B cell (primary cell): ENCODE results near the gene MLXIP. TPM values are rescaled to one million over a fixed set of nuclear protein-coding genes. Genes with fewer than 3 reads are reported as not detected.

Experiments used
- ATAC-seq: fragments of 200-7000 bp; cut with Tn5 transposase; one replicate; pipeline ENCODE4 v1.10.0; 2021; ENCODE audit warnings: low read depth, mild to moderate bottlenecking, moderate number of reproducible peaks, moderate library complexity
- CTCF ChIA-PET: fragments of 350-600 bp; sonication (Branson Sonifier 250); formaldehyde crosslinking; loops from one replicate; lab custom pipeline; 2021; ENCODE audit warnings: antibody characterized with exemption, inconsistent platforms; lab: Charles Lee
- POLR2A ChIA-PET: fragments of 350-600 bp; sonication (Branson Sonifier 250); formaldehyde crosslinking; loops from one replicate; lab custom pipeline; 2021; ENCODE audit warnings: antibody characterized with exemption; lab: Charles Lee
- DNase-seq: peaks from one replicate; pipeline ENCODE4 v3.0.0; 2013
- H2AFZ ChIP-seq: 2 replicates; pipeline ENCODE4 v1.6.1; 2012; ENCODE audit warnings: mild to moderate bottlenecking, low read depth, low read length; ENCODE audit not compliant: insufficient read depth, poor library complexity, severe bottlenecking
- H3K27ac ChIP-seq, 2 donors: 1 replicate in 1 of 2; 2 replicates in 1 of 2; pipeline ENCODE4 v1.5.1; 2012 to 2013; ENCODE audit warnings: low read length in 2 of 2, mild to moderate bottlenecking in 2 of 2, moderate library complexity in 1 of 2
- H3K27me3 ChIP-seq, 4 experiments: fragments of 200-600 bp in 1 of 4; sonication (generic) in 1 of 4; replicated peaks in 1 of 4; 1 replicate in 2 of 4; 2 replicates in 2 of 4; pipeline versions ENCODE4 v1.6.1 to v1.7.0; 2013 to 2016; ENCODE audit warnings: low read length in 3 of 4, mild to moderate bottlenecking in 2 of 4, mixed read lengths in 1 of 4, moderate library complexity in 1 of 4; ENCODE audit not compliant: insufficient read depth in 4 of 4, control insufficient read depth in 3 of 4; ENCODE audit errors: control extremely low read depth in 1 of 4
- H3K36me3 ChIP-seq, 2 experiments: replicated peaks in 1 of 2; 1 replicate in 1 of 2; 2 replicates in 1 of 2; pipeline versions ENCODE4 v1.6.1 to v1.7.1; 2013; ENCODE audit warnings: low read length in 1 of 2; ENCODE audit not compliant: insufficient read depth in 2 of 2, control insufficient read depth in 1 of 2; ENCODE audit errors: control extremely low read depth in 1 of 2, extremely low read depth in 1 of 2
- H3K4me1 ChIP-seq, 2 donors: fragments of 200-600 bp in 1 of 2; sonication (generic) in 1 of 2; 1 replicate in 1 of 2; 2 replicates in 1 of 2; pipeline versions ENCODE4 v1.5.1 to v1.6.1; 2013 to 2017; ENCODE audit warnings: low read length in 2 of 2; ENCODE audit not compliant: control insufficient read depth in 2 of 2, insufficient read depth in 2 of 2
- H3K4me2 ChIP-seq: replicated peaks from 2 replicates; pipeline ENCODE3; 2012; ENCODE audit warnings: mild to moderate bottlenecking, low read depth, low read length; ENCODE audit not compliant: poor library complexity, severe bottlenecking
- H3K4me3 ChIP-seq, 5 experiments: fragments of 200-600 bp in 1 of 5; sonication (generic) in 1 of 5; 1 replicate in 3 of 5; 2 replicates in 2 of 5; pipeline versions ENCODE4 v1.5.1 to v1.7.0; 2011 to 2016; ENCODE audit warnings: low read length in 4 of 5, mild to moderate bottlenecking in 4 of 5, low read depth in 2 of 5, control low read depth in 1 of 5, moderate library complexity in 1 of 5; ENCODE audit not compliant: insufficient read depth in 1 of 5; ENCODE audit errors: control extremely low read depth in 1 of 5, extremely low read depth in 1 of 5
- H3K79me2 ChIP-seq: fragments of 200-600 bp; sonication (generic); one replicate; pipeline ENCODE4 v1.6.0; 2016; ENCODE audit warnings: low read length; ENCODE audit not compliant: control insufficient read depth, insufficient read depth
- H3K9ac ChIP-seq: fragments of 200-600 bp; sonication (generic); 2 replicates; pipeline ENCODE4 v1.6.1; 2017; ENCODE audit warnings: mild to moderate bottlenecking, low read length, moderate library complexity
- H3K9me3 ChIP-seq, 3 donors: one replicate each; pipeline versions ENCODE4 v1.6.1 to v1.7.1; 2013; ENCODE audit warnings: low read length in 2 of 3; ENCODE audit not compliant: control insufficient read depth in 2 of 3, insufficient read depth in 1 of 3; ENCODE audit errors: control extremely low read depth in 1 of 3
- H4K20me1 ChIP-seq: 2 replicates; pipeline ENCODE4 v1.6.0; 2012; ENCODE audit warnings: mild to moderate bottlenecking, low read length; ENCODE audit not compliant: insufficient read depth, control insufficient read depth, poor library complexity, severe bottlenecking
- H3K27ac Mint-ChIP-seq: one replicate; pipeline ENCODE4 v1.8.0; 2021; ENCODE audit warnings: mixed read lengths
- H3K27me3 Mint-ChIP-seq: one replicate; pipeline ENCODE4 v1.8.0; 2021; ENCODE audit warnings: mixed read lengths
- H3K4me1 Mint-ChIP-seq: one replicate; pipeline ENCODE4 v1.8.0; 2021; ENCODE audit warnings: mixed read lengths
- H3K4me3 Mint-ChIP-seq: one replicate; pipeline ENCODE4 v1.8.0; 2021; ENCODE audit warnings: mixed read lengths
- H3K9me3 Mint-ChIP-seq: one replicate; pipeline ENCODE4 v1.8.0; 2022; ENCODE audit warnings: mixed read lengths; ENCODE audit not compliant: insufficient read depth
- CTCF ChIP-seq: fragments of 200-600 bp; IDR thresholded peaks from one replicate; pipeline ENCODE4 v1.8.0; 2022; ENCODE audit warnings: antibody characterized with exemption, mild to moderate bottlenecking
- EZH2 ChIP-seq: IDR thresholded peaks from 2 replicates; pipeline ENCODE4 v1.6.1; 2012; ENCODE audit warnings: borderline replicate concordance, low read depth, mild to moderate bottlenecking, moderate library complexity, low read length; ENCODE audit not compliant: insufficient read depth, poor library complexity, severe bottlenecking
- WGBS: methylation state at CpG from one replicate; pipeline ENCODE4 v1.1.5; 2013; ENCODE audit warnings: missing lambda C conversion rate; ENCODE audit not compliant: insufficient coverage; 5-methylcytosine and 5-hydroxymethylcytosine counted together
- intact Hi-C: fragments of 100-400 bp; cut with micrococcal nuclease; formaldehyde crosslinking; loops from one replicate; pipeline ENCODE4 v1.10.0; 2022
- polyA plus RNA-seq: library from polyadenylated mRNA; depleted of rRNA; stranded (reverse); fragments of >200 nt; gene quantifications from 2 replicates; pipeline ENCODE4 v1.2.3, GENCODE V29; 2012
- total RNA-seq, 2 donors: library from RNA; stranded (reverse); fragments of 120-200 nt in 1 of 2; gene quantifications; 1 replicate in 1 of 2; 2 replicates in 1 of 2; pipeline versions ENCODE4 v1.2.3 to v1.2.4, GENCODE V29; 2013 to 2022

The MLXIP gene
- total and polyA plus RNA-seq, 2 donors (not counting 1 experiment from before 2014, with no cell fraction given), result 28.1 to 91.2 TPM

DNA sequence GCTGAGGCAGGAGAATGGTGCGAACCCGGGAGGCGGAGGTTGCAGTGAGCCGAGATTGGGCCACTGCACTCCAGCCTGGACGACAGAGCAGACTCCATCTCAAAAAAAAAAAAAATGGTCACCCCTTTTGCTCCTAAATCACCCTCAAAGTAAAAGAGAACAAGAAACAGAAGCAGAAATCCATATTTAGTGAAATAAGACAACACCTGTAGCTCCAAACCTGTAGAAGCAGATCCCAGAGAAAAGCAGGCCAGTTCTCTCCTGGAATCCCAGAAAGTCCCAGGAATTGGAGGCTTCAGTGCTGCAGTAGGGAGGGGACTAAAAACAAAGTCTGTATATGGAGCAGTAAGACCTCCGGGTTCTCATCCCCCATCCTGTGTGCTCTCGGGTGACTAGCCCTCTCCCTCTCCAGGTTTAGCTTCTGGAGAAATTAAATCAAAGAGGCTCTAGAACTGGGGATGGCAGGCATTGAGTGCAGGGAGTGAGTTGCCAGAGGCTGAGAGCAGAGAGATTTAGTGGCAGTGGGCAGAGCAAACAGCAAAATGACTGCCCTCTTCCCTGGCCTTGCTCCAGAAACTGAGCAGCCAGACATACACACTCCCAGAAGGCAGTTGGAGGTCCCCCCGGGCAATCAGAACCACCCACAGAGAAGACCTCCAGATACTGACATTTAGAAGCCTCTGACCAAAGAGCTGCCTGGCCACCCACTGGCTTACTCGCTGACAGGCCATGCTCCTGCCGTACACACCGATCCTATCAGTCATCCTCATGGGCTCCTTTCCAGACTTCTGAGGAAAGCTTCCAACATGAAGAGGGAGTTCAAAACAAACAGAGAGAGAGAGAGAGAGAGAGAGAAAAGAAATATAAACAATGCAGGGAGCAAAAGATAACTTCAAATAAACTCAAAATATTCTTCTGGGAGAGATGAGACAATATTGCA is 6.3 kb upstream of the MLXIP start:
- Histone ChIP-seq H3K27me3 (no peaks in the 10 kb centered on the region), H3K9ac (no peak overlapping the region), H2AFZ (no peak overlapping the region), H3K4me1 (peaks cover 33 to 38% of the 10 kb centered on the region in 2 donors), H3K79me2 (no peaks in the 10 kb centered on the region), H3K27ac (no peak overlapping the region), H3K36me3 (no peaks in the 10 kb centered on the region), H3K4me3 (no peak overlapping the region), H3K9me3 (no peaks in the 10 kb centered on the region), H3K4me2 (no peak overlapping the region), H4K20me1 (no peaks in the 10 kb centered on the region)
- H3K4me3 Mint-ChIP-seq, result no peak overlapping the region
- CTCF ChIA-PET, result interaction anchor here (1.6 kb wide), 1 partner anchor 18 kb away, joined by 5 read pairs; no protein-coding TSS in a partner anchor
- POLR2A ChIA-PET, result no interaction called here
- ATAC-seq (no peak), DNase-seq (no peak)
- no peaks in the 10 kb centered on the region for H3K27me3 Mint-ChIP-seq
- intact Hi-C loops, result no loop called here
- peaks cover 30% of the 10 kb centered on the region for H3K4me1 Mint-ChIP-seq
- TF ChIP-seq CTCF (no peak), EZH2 (no peak)
- H3K27ac Mint-ChIP-seq, result no peak overlapping the region
- WGBS, result 81% methylated on average over 6 of the region's 11 CpGs
- H3K9me3 Mint-ChIP-seq, result no peaks in the 10 kb centered on the region

DNA sequence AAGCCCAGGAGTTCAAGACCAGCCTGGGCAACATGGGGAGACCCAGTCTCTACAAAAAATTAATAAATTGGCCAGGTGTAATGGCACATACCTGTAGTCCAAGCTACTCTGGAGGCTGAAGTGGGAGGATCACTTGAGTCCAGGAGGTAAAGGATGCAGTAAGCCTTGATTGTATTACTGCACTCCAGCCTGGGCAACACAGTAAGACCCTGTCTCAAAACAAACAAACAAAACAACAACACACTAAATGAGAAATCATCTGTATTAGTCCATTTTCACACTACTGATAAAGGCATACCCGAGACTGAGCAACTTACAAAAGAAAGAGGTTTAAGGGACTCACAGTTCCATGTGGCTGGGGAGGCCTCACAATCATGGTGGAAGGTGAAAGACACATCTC is 4.7 kb upstream of the MLXIP start:
- no peak for ATAC-seq
- H2AFZ ChIP-seq, result no peak overlapping the region
- H3K4me3 ChIP-seq, result no peak overlapping the region
- peaks cover 26 to 31% of the 10 kb centered on the region in 2 donors for H3K4me1 ChIP-seq
- H3K79me2 ChIP-seq, result peaks cover 8% of the 10 kb centered on the region
- Mint-ChIP-seq H3K27ac (no peak overlapping the region), H3K9me3 (no peaks in the 10 kb centered on the region), H3K4me1 (peaks cover 22% of the 10 kb centered on the region), H3K27me3 (no peaks in the 10 kb centered on the region), H3K4me3 (no peak overlapping the region)
- H4K20me1 ChIP-seq, result no peaks in the 10 kb centered on the region
- intact Hi-C loops, result no loop called here
- ChIA-PET POLR2A (no interaction called here), CTCF (no interaction called here)
- no peaks in the 10 kb centered on the region for H3K27me3 ChIP-seq
- no peak overlapping the region for H3K4me2 ChIP-seq
- TF ChIP-seq EZH2, result no peak
- no peak for TF ChIP-seq CTCF
- no peaks in the 10 kb centered on the region for H3K9me3 ChIP-seq
- no peak overlapping the region for H3K9ac ChIP-seq
- DNase-seq, result no peak
- H3K27ac ChIP-seq, result no peak overlapping the region
- WGBS, result no CpG with 5 or more reads among the region's 1 CpG
- no peaks in the 10 kb centered on the region for H3K36me3 ChIP-seq
